Measurements from ENCODE around the gene SYDE1.

Gene SYDE1

DNA sequence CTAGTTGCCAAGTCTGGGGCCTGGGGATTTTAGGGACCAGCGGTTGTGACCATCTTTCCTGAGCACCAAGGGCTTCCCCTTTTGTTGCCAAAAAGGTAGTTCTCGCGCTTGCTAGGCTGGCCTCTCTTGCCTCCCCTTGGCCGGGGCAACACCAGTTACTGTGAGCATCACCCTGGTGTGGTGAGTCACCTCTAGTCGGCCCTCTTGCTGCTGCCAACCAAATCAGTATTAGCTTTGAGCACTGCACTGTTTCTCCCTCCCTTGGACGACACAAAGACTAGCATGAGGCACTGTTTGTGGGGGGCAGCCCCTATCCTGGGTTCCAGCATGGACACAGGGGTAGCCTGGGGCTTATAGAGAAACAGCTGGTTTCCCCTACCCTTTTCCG lies 6.9 kb downstream of the SYDE1 start:
- no peak for TF ChIP-seq PAX5 (IDR thresholded peaks at IDR 0.05; ENCODE audit: insufficient read depth, low read length, severe bottlenecking)
- no peak for TF ChIP-seq SPI1 (IDR thresholded peaks at IDR 0.05; ENCODE audit: low read depth, low read length)
- TF ChIP-seq POLR2AphosphoS5 (IDR thresholded peaks at IDR 0.05; ENCODE audit: low read depth, low read length): no peak
- no peak for TF ChIP-seq TAF1 (IDR thresholded peaks at IDR 0.05; ENCODE audit: low read depth, low read length)
- no peak for TF ChIP-seq POLR2A (IDR thresholded peaks at IDR 0.05; ENCODE audit: low read depth, low read length)
- TF ChIP-seq POU2F2 (IDR thresholded peaks at IDR 0.05; ENCODE audit: low read depth, low read length): no peak
- no peak for FAIRE-seq
- DNase-seq (ENCODE audit: insufficient read length, low spot score): no peak

DNA sequence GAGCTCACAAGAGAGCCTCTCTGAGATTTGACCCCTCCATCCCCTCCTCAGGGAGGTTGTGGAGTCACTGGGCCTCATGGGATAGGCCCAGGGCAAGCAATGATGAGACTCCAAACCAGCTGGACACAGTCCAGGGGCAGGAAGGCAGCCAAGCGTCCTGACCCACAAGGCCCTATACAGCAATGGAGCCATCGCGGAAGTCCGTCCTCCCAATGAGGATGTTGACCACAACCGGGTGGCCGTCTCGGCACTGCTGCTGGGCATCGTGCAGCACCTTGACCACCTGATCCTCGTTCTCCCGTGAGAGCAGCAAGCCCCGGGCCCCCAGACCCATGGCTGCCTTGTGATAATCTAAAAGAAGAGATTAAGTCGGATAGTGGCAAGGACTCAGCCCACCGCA lies 7.9 kb downstream of the SYDE1 start:
- no peak for FAIRE-seq
- TF ChIP-seq TAF1 (IDR thresholded peaks at IDR 0.05; ENCODE audit: low read depth, low read length) (no peak), PAX5 (IDR thresholded peaks at IDR 0.05; ENCODE audit: insufficient read depth, low read length, severe bottlenecking) (no peak), POLR2A (IDR thresholded peaks at IDR 0.05; ENCODE audit: low read depth, low read length) (no peak), SPI1 (IDR thresholded peaks at IDR 0.05; ENCODE audit: low read depth, low read length) (no peak), POLR2AphosphoS5 (IDR thresholded peaks at IDR 0.05; ENCODE audit: low read depth, low read length) (no peak), POU2F2 (IDR thresholded peaks at IDR 0.05; ENCODE audit: low read depth, low read length) (no peak)
- DNase-seq (ENCODE audit: insufficient read length, low spot score): no peak

DNA sequence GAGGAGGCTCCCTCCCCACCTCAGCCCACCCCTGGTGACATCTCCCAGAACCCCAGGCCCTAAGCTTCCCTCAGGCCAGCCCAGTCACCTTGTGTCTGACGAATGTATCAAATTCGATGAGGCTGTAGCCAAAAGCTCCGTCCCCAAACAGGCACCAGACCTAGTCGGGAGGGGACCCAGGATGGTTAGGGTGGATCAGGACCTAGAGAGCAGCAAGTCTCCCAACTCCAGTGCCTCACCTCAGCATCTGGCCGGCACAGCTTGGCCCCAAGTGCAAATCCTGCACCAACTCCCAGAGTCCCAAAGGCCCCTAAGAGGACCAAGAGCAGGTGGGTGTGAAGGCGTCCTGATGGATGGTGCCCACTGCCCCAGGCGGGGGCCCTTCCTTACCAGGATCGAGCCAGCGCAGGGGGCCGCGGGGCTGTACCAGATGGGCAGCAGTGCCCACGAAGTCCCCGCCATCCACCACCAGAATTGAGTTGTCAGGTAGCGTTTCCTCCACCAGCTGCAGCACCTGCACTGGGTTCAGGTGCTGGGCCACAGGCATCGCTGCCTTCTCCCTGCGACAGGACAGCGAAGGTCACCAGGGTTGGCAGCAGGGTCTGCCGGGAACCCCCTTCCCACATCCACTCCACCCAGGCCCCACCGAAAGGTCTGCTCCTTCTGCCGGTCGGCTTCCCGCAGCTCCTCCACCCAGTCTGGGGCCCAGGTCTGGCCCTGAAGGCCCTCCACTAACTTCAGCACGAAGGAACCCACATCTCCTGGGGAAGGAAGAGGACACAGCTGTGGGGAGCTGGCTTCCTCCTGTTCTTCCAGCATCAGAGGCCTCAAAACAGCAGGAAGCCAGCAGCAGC lies 8.8 kb downstream of the SYDE1 start:
- DNase-seq (ENCODE audit: insufficient read length, low spot score) (no peak), FAIRE-seq (no peak)
- TF ChIP-seq PAX5 (IDR thresholded peaks at IDR 0.05; ENCODE audit: insufficient read depth, low read length, severe bottlenecking) (no peak), TAF1 (IDR thresholded peaks at IDR 0.05; ENCODE audit: low read depth, low read length) (no peak), POLR2AphosphoS5 (IDR thresholded peaks at IDR 0.05; ENCODE audit: low read depth, low read length) (no peak), SPI1 (IDR thresholded peaks at IDR 0.05; ENCODE audit: low read depth, low read length) (no peak), POU2F2 (IDR thresholded peaks at IDR 0.05; ENCODE audit: low read depth, low read length) (no peak), POLR2A (IDR thresholded peaks at IDR 0.05; ENCODE audit: low read depth, low read length) (no peak)

GRCh38 chr19:15116856-15117255 lies 9.7 kb downstream of the SYDE1 start:
- DNase-seq (ENCODE audit: insufficient read length, low spot score): no peak
- TF ChIP-seq PAX5 (IDR thresholded peaks at IDR 0.05; ENCODE audit: insufficient read depth, low read length, severe bottlenecking) (no peak), POLR2A (IDR thresholded peaks at IDR 0.05; ENCODE audit: low read depth, low read length) (no peak)
- FAIRE-seq: no peak

DNA sequence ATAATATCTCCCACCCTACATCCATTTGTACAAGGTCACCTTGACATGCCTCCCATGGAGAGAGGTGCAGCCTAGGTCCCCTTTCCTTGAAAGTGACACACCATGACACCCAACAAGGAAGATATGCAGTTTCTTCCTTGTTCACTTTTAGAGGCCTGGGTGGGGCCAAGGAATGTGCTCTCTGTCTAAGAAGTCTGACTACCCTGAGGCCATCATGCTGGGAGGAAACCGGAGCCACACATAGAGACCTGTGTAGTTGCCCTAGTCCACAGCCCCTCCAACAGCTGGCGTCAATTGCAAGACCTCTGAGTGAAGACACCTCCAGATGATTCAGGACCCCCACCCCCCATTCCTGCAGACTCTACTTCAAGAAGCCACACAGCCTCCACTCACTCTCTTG lies 11.0 kb downstream of the SYDE1 start:
- TF ChIP-seq POU2F2 (IDR thresholded peaks at IDR 0.05; ENCODE audit: low read depth, low read length) (no peak), TAF1 (IDR thresholded peaks at IDR 0.05; ENCODE audit: low read depth, low read length) (no peak), POLR2AphosphoS5 (IDR thresholded peaks at IDR 0.05; ENCODE audit: low read depth, low read length) (no peak), SPI1 (IDR thresholded peaks at IDR 0.05; ENCODE audit: low read depth, low read length) (no peak), PAX5 (IDR thresholded peaks at IDR 0.05; ENCODE audit: insufficient read depth, low read length, severe bottlenecking) (no peak), POLR2A (IDR thresholded peaks at IDR 0.05; ENCODE audit: low read depth, low read length) (no peak)
- DNase-seq (ENCODE audit: insufficient read length, low spot score) (no peak), FAIRE-seq (no peak)

GRCh38 chr19:15118789-15119494 lies 11.7 kb downstream of the SYDE1 start:
- FAIRE-seq (no peak), DNase-seq (ENCODE audit: insufficient read length, low spot score) (no peak)
- no peak for TF ChIP-seq PAX5 (IDR thresholded peaks at IDR 0.05; ENCODE audit: insufficient read depth, low read length, severe bottlenecking)
- TF ChIP-seq SPI1 (IDR thresholded peaks at IDR 0.05; ENCODE audit: low read depth, low read length): no peak
- TF ChIP-seq POLR2AphosphoS5 (IDR thresholded peaks at IDR 0.05; ENCODE audit: low read depth, low read length): no peak
- no peak for TF ChIP-seq POU2F2 (IDR thresholded peaks at IDR 0.05; ENCODE audit: low read depth, low read length)
- no peak for TF ChIP-seq TAF1 (IDR thresholded peaks at IDR 0.05; ENCODE audit: low read depth, low read length)

DNA sequence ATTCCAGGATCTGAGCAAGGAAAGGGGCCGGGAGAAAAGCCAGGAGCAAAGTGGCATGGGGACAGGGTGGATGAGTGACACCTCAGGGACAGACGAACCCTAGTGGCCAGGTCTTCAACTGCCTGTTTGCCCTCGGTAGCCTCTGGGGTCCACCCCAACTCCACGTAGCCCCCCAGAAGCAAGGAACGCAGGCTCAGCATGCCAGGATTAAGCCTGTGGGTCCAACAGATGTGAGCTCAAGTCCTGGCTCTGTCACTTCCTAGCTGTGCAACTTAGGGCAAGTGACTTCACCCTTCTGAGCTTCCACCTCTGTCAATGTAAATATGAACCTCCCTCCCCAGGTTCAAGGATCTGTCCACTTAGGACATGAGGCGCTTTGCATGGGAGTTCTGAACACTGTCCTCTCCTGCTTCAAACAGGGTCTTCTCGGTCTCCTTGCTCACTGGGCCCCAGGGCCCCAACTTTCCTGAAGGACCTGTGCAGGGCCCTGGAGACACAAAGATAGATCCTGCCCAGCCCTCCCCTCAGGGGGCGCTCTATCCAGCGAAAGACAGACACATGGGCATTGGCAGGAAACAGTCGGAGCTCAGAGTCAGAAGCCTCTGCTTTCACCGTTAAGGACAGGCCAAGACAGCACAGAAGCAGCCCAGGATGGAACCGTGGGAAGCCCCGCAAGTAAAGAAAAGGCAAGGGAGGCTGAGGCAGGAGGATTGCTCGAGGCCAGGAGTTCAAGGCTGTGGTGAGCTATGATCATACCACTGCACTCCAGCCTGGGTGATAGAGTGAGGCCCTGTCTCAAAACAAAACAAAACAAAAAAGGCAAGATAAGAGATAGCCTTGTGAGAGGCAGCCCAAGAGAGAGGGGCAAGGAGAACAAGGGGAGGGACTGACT lies 13.2 kb downstream of the SYDE1 start:
- DNase-seq (ENCODE audit: insufficient read length, low spot score): no peak
- FAIRE-seq: no peak
- TF ChIP-seq POLR2A (IDR thresholded peaks at IDR 0.05; ENCODE audit: low read depth, low read length): no peak
- no peak for TF ChIP-seq SPI1 (IDR thresholded peaks at IDR 0.05; ENCODE audit: low read depth, low read length)
- TF ChIP-seq TAF1 (IDR thresholded peaks at IDR 0.05; ENCODE audit: low read depth, low read length): no peak

DNA sequence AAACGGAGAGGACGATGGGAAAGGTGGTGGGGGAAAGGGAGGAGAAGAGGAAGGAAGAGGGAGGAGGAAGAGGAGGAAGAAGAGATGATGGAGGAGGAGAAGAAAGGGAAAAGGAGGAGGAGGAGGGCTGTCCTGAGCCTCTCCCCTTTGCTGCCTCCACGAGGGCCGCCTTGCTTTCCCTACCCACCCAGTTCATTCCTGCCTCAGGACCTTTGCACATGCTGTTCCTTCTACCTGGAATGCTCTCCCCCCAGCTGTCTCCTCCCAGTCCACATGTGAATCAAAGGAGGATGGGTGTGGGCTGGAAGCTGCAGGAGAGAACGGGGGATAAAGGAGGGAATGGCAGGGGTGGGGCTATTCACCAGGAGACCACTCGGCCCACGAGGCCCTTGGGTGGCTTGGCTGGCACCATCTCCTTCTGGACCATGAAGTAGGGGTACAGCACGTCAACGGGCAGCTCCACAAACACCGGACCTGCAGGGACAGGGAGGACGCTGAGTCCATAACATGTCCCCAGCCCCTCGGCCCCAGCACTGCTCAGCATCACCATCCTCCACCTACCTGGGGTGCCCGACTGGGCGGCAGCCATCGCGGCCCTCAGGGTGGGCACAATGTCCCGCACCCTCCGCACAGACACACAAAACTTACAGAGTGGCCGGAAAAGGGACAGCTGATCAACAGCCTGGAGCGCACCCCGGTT lies 15.3 kb downstream of the SYDE1 start:
- no peak for FAIRE-seq
- no peak for DNase-seq (ENCODE audit: insufficient read length, low spot score)
- no peak for TF ChIP-seq POLR2AphosphoS5 (IDR thresholded peaks at IDR 0.05; ENCODE audit: low read depth, low read length)

Data from GM12891 (cell line).